Left kidney (tissue), 2 donors: ENCODE data around the gene SIRPG. TPM values are rescaled to one million over a fixed set of nuclear protein-coding genes. Genes with fewer than 3 reads are reported as not detected.

Experiments
- DNase-seq: peaks from one replicate; pipeline ENCODE4 v3.0.0-alpha.2; 2013
- polyA plus RNA-seq: library from polyadenylated mRNA; unstranded; fragments of 120-200 nt; gene quantifications from one replicate; pipeline ENCODE4 v1.2.1, GENCODE V29; 2013; ENCODE audit not compliant: insufficient read length

The SIRPG gene
- polyA plus RNA-seq, 1 donor: not detected

DNA sequence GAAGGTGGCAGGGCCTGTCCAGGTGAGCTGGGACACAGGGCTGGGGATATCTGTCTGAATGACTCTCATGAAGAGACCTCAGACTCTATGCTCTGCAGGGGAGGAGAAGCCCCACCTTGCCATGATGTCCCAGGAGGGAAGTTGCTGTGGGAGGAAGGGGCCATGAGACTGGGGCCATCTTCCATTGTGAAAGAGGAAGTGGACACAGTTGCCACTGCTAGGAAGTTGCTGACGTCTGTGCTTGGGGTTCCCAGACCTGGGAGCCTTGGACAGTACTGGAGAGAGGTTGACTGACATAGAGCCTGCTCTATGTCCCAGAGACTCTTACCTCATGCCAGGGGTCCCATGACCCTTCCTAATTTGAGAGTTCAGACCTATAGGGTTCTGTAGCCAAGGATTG is 62.2 kb downstream of the SIRPG start:
- DNase-seq: no peak

DNA sequence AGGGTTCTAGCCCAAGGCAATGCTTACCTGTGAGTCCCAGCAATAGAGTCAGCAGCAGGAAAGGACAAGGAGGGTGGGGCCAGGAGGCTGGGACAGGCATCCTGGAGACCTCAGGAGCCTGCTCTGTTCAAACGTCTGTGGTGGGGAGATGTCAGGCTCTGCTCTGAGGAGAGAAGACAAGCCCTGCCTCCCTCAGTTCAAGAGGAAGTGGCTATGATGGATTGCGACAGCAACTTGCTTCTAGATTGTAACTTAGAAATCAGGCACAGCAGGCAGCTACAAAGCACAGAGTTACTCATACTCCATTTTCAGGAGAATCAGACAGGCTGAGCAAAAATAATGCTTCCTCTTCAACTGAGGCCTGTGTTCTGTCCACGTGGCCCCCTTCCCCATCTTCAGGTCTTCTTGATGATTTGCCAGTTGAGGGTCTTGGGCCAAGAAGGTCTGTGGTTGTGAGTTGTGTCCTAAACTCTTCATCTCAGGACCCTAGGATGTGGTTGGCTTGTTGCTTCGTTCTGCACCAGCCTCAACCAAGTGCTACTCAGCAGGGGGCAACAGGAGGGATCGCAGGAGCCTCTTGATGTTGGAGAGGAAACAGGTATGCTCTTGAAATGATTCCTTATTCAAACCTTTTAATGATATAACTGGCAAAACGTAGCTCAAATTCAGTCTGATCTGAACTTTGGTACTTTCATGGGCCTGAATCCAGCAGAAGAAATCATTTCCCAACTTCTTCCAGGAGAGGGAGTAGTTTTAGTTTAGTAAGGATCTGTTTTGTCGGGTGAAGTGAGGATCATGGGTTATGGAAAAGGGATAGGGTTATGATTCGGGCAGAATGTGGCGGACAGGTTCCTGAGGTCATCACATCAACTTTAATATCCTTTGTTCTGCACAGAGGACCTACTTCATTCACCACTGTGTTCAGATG is 68.8 kb downstream of the SIRPG start:
- DNase-seq: no peak

DNA sequence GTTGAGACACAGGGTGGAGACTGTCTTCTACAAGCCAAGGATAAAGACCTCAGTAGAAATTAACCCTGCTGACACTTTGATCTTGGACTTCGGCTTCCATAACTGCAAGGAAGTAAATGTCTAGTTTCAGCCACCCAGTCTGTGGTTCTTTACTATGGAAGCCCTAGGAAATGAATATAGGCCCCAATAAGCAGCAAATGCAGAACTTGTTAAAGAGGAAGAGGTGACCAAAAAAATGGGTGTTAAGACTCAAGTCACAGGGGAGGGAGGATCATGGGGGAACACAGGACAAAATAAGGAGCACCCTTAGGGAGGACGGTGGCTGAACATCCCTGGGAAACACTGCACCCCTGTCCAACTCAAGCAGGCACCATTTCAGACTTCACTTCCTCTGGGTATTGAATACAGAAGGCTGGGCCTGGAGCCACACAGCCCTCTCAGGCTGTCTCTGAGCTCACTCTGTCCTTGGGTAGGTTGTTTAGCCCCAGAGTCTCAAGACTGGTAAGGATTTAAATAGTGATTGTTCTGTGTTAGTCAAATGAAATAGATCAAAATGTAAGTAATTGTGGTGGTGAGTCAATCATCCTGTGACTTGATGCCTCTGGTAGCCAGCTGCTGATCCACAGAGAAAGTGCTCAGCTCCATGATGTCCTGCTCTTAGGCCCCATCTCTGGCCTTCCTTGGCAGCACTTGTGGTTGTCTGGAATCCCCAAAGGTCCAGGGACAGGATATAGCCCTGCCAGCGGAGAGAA is 69.6 kb downstream of the SIRPG start:
- DNase-seq: no peak

DNA sequence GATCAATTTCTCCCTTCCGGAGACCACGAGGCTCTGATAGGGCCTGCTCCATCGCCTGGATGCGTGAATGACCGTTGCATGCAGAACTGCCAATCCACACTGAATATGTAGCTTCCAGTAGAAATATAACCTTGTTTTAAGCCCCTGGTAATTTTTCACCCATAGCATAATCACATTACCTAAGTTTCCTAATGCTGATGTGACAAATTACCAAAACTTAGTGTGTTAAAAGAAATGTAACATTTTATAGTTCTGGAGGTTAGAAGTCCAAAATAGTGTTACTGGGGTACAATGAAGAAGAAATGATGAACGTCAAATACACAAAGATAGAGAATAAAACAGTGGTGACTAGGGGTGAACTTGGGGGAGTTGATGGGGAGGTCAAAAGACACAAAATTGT is 78.1 kb downstream of the SIRPG start:
- DNase-seq: no peak

Other genes with a start within 250 kb of the SIRPG start
- gene NSFL1C, start 190.9 kb downstream of the SIRPG start, polyA plus RNA-seq: 104 TPM
- 0.88 TPM for gene SIRPB2, start 166.4 kb downstream of the SIRPG start, polyA plus RNA-seq
- gene SIRPD, start 100.1 kb downstream of the SIRPG start, polyA plus RNA-seq: not detected
- gene SIRPB1, start 37.8 kb downstream of the SIRPG start, polyA plus RNA-seq: 0.30 TPM
- gene SIRPA, start 237.6 kb upstream of the SIRPG start, polyA plus RNA-seq: 24.3 TPM